Central memory CD8-positive, alpha-beta T cell (primary cell): ENCODE data around the gene PDIA5.
A peak's percentile ranks its signal among the peaks of the same experiment; 100 is the strongest.
"Not testable (repeated sequence)": the region's sequence is repeated elsewhere in the genome, so short reads cannot be mapped to it uniquely, and the experiment has no call there.

ENCODE experiments used
- ATAC-seq: fragments of 150-1000 bp; cut with Tn5 transposase; replicated peaks from 2 replicates; pipeline ENCODE4 v1.10.0; 2022; ENCODE audit warnings: mild to moderate bottlenecking, moderate FRiP score, moderate number of reproducible peaks; ENCODE audit not compliant: poor library complexity, severe bottlenecking; ENCODE audit errors: extremely low read depth
- DNase-seq, 2 donors: peaks; one replicate each; pipeline ENCODE4 v3.0.0; 2021; ENCODE audit warnings: low spot score in 2 of 2
- H3K27ac Mint-ChIP-seq: one replicate; pipeline ENCODE4 v1.8.0; 2022; ENCODE audit warnings: low read depth, mild to moderate bottlenecking, moderate library complexity, mixed read lengths
- H3K27me3 Mint-ChIP-seq: one replicate; pipeline ENCODE4 v1.8.0; 2022; ENCODE audit warnings: mixed read lengths
- H3K36me3 Mint-ChIP-seq: one replicate; pipeline ENCODE4 v1.8.0; 2022; ENCODE audit warnings: mild to moderate bottlenecking, moderate library complexity, mixed read lengths; ENCODE audit not compliant: insufficient read depth
- H3K4me1 Mint-ChIP-seq: one replicate; pipeline ENCODE4 v1.8.0; 2022; ENCODE audit warnings: mixed read lengths
- H3K4me3 Mint-ChIP-seq: one replicate; pipeline ENCODE4 v1.8.0; 2022; ENCODE audit warnings: mild to moderate bottlenecking, moderate library complexity, mixed read lengths
- H3K9me3 Mint-ChIP-seq: one replicate; pipeline ENCODE4 v1.8.0; 2022; ENCODE audit warnings: mixed read lengths

The PDIA5 gene

GRCh38 chr3:123104550-123104949, 37.7 kb downstream of the PDIA5 start:
- no peak for ATAC-seq
- Mint-ChIP-seq H3K9me3 (no peaks in the 10 kb centered on the region), H3K4me1 (no peaks in the 10 kb centered on the region), H3K4me3 (no peak overlapping the region), H3K36me3 (peaks cover 8% of the 10 kb centered on the region), H3K27ac (no peak overlapping the region), H3K27me3 (no peaks in the 10 kb centered on the region)
- DNase-seq: no peak

GRCh38 chr3:123105201-123106189, 38.7 kb downstream of the PDIA5 start:
- peaks cover 8% of the 10 kb centered on the region for H3K36me3 Mint-ChIP-seq
- no peak overlapping the region for H3K4me3 Mint-ChIP-seq
- ATAC-seq (no peak), DNase-seq (no peak)
- no peaks in the 10 kb centered on the region for H3K27me3 Mint-ChIP-seq
- no peaks in the 10 kb centered on the region for H3K9me3 Mint-ChIP-seq
- no peaks in the 10 kb centered on the region for H3K4me1 Mint-ChIP-seq
- no peak overlapping the region for H3K27ac Mint-ChIP-seq

- H3K9me3 Mint-ChIP-seq: no peaks in the 10 kb centered on the region
- H3K4me1 Mint-ChIP-seq: no peaks in the 10 kb centered on the region
- no peaks in the 10 kb centered on the region for H3K27me3 Mint-ChIP-seq
- ATAC-seq: no peak
- no peak overlapping the region for H3K4me3 Mint-ChIP-seq
- H3K27ac Mint-ChIP-seq: no peak overlapping the region
- peaks cover 4% of the 10 kb centered on the region for H3K36me3 Mint-ChIP-seq
- no peak for DNase-seq
Observed at GRCh38 chr3:123110282-123110975, 43.6 kb downstream of the PDIA5 start.

- ATAC-seq (no peak), DNase-seq (no peak)
- Mint-ChIP-seq H3K4me3 (no peak overlapping the region), H3K4me1 (no peaks in the 10 kb centered on the region), H3K27ac (no peak overlapping the region), H3K36me3 (no peaks in the 10 kb centered on the region), H3K27me3 (no peaks in the 10 kb centered on the region), H3K9me3 (no peaks in the 10 kb centered on the region)
Observed at GRCh38 chr3:123110976-123111615, 44.3 kb downstream of the PDIA5 start.

- DNase-seq (no peak), ATAC-seq (no peak)
- H3K4me3 Mint-ChIP-seq: no peak overlapping the region
- no peaks in the 10 kb centered on the region for H3K36me3 Mint-ChIP-seq
- no peaks in the 10 kb centered on the region for H3K27me3 Mint-ChIP-seq
- H3K4me1 Mint-ChIP-seq: no peaks in the 10 kb centered on the region
- H3K27ac Mint-ChIP-seq: no peak overlapping the region
- no peaks in the 10 kb centered on the region for H3K9me3 Mint-ChIP-seq
Observed at GRCh38 chr3:123111640-123112039, 44.8 kb downstream of the PDIA5 start.

- no peak for ATAC-seq
- no peak overlapping the region for H3K27ac Mint-ChIP-seq
- H3K36me3 Mint-ChIP-seq: no peaks in the 10 kb centered on the region
- no peaks in the 10 kb centered on the region for H3K9me3 Mint-ChIP-seq
- H3K4me1 Mint-ChIP-seq: no peaks in the 10 kb centered on the region
- H3K27me3 Mint-ChIP-seq: no peaks in the 10 kb centered on the region
- no peak overlapping the region for H3K4me3 Mint-ChIP-seq
- DNase-seq: no peak
Observed at GRCh38 chr3:123112232-123112631, 45.4 kb downstream of the PDIA5 start.

GRCh38 chr3:123112656-123113055, 45.8 kb downstream of the PDIA5 start:
- H3K4me1 Mint-ChIP-seq, ATAC-seq, H3K4me3 Mint-ChIP-seq, H3K27me3 Mint-ChIP-seq, H3K9me3 Mint-ChIP-seq, DNase-seq, H3K36me3 Mint-ChIP-seq, H3K27ac Mint-ChIP-seq: not testable (repeated sequence)

- no peaks in the 10 kb centered on the region for H3K9me3 Mint-ChIP-seq
- no peaks in the 10 kb centered on the region for H3K4me1 Mint-ChIP-seq
- H3K27me3 Mint-ChIP-seq: no peaks in the 10 kb centered on the region
- H3K36me3 Mint-ChIP-seq: peaks cover 1% of the 10 kb centered on the region
- DNase-seq (no peak), ATAC-seq (no peak)
- H3K4me3 Mint-ChIP-seq: no peak overlapping the region
- peak overlapping the region; percentile 5 for H3K27ac Mint-ChIP-seq
Observed at GRCh38 chr3:123113889-123114450, 47.1 kb downstream of the PDIA5 start.

- Mint-ChIP-seq H3K4me1 (no peaks in the 10 kb centered on the region), H3K36me3 (peaks cover 1% of the 10 kb centered on the region), H3K27ac (no peak overlapping the region), H3K4me3 (no peak overlapping the region), H3K9me3 (no peaks in the 10 kb centered on the region), H3K27me3 (no peaks in the 10 kb centered on the region)
- no peak for DNase-seq
- no peak for ATAC-seq
Observed at GRCh38 chr3:123116116-123116515, 49.3 kb downstream of the PDIA5 start.

GRCh38 chr3:123119388-123119787, 52.6 kb downstream of the PDIA5 start:
- Mint-ChIP-seq H3K27ac (no peak overlapping the region), H3K36me3 (peaks cover 1% of the 10 kb centered on the region), H3K4me1 (no peaks in the 10 kb centered on the region), H3K9me3 (no peaks in the 10 kb centered on the region), H3K4me3 (no peak overlapping the region), H3K27me3 (no peaks in the 10 kb centered on the region)
- ATAC-seq (no peak), DNase-seq (no peak)

GRCh38 chr3:123119802-123120201, 53.0 kb downstream of the PDIA5 start:
- ATAC-seq: no peak
- peaks cover 1% of the 10 kb centered on the region for H3K36me3 Mint-ChIP-seq
- no peak overlapping the region for H3K27ac Mint-ChIP-seq
- DNase-seq: no peak
- H3K27me3 Mint-ChIP-seq: no peaks in the 10 kb centered on the region
- no peak overlapping the region for H3K4me3 Mint-ChIP-seq
- H3K4me1 Mint-ChIP-seq: no peaks in the 10 kb centered on the region
- H3K9me3 Mint-ChIP-seq: no peaks in the 10 kb centered on the region

- Mint-ChIP-seq H3K9me3 (no peaks in the 10 kb centered on the region), H3K27ac (no peak overlapping the region), H3K36me3 (peaks cover 1% of the 10 kb centered on the region), H3K4me1 (no peaks in the 10 kb centered on the region), H3K27me3 (no peaks in the 10 kb centered on the region), H3K4me3 (no peak overlapping the region)
- ATAC-seq: no peak
- DNase-seq: no peak
Observed at GRCh38 chr3:123120573-123120972, 53.7 kb downstream of the PDIA5 start.
